GM21723 (cell line): ENCODE results near the gene RBM26.

Source experiments
- ATAC-seq: cut with Tn5 transposase; IDR thresholded peaks from one replicate; pipeline ENCODE4 v1.9.1; 2021; ENCODE audit warnings: mild to moderate bottlenecking, moderate library complexity; ENCODE audit not compliant: unreplicated experiment

Gene RBM26

DNA sequence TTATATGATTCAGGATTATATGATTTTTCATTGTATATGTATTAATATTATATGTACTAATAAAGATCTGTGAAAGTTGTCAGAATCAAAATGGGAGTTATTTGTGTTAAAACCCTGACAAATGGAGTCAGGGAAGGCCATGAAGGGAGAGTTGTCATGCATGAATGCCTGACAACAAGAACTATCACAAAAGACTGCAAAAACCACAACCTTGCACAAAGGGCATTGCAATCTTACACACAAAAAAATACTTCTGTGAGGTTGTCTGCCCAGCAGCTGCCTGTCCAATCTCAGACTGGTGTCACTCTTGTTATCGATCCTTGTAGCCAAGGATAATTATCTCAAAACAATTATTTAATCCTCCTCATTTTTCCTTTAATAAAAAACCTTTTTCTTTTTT lies 21.2 kb upstream of the RBM26 start:
- ATAC-seq, result no peak

DNA sequence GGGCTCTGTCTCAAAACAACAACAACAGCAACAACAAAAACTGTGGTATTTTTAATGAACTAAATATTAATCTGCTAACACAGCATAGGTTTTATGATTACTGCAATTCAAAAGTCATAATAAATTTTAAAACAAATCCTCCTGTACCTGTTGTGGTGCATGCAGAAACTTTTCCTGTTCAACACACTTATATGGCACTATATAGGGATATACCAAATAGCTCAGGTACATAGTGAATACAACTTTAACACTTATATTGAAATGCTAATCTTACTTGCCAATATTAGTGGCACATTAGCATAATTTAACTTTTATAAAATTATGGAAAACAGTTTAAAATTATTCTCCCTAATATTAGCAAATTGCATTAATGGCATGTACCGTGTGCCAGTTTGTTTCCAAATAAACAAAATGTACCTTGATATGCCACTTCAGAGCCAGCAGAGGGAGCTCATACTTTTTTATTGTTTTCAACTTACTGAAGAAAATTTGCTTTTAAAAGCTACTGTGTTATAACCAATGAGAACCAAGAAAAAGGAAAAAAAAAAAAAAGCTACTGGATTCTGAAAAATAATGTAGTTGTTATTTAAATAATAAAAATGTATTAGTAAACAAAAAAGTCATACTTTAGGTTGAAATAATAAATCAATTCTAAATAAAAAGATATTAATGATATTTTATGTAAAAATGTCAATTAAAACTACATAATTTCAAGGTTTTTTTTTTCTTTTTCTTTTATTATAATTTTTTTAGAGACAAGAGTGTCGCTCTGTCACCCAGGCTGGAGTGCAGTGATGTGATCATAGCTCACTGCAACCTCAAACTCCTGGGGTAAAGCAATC lies 18.0 kb upstream of the RBM26 start:
- ATAC-seq, result peak; percentile 88

DNA sequence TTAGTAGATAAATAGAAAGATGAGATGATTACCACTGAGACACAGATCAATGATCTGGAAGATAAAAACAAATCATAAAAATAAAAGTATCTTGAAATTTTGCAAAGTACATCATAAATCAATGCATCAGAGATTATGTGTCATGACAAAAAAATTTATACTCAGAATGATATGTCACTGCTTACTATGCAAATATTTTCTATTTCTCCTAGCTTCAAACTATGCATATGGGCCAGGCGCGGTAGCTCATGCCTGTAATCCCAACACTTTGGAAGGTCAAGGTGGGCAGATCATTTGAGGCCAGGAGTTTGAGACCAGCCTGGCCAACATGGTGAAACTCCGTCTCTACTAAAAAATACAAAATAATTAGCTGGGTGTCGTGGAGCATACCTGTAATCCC lies 17.3 kb upstream of the RBM26 start:
- no peak for ATAC-seq

DNA sequence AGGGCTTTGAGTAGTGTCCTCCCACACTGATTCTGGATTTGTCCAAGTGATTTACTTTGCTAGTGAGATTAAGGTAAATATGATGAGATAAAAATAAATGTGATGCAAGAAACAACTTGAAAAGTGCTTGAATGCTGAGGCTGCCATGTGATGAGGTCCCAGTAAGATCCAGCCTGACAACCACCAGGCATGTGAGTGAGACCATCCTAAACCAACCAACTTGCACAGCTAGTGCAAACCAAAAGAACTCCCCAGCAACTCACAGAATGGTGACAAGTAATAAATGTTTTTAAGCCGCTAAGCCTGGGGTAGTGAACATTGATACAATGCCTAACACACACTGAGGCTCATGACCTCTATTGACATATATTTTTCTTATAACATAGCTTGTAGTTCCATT lies 13.3 kb upstream of the RBM26 start:
- no peak for ATAC-seq

DNA sequence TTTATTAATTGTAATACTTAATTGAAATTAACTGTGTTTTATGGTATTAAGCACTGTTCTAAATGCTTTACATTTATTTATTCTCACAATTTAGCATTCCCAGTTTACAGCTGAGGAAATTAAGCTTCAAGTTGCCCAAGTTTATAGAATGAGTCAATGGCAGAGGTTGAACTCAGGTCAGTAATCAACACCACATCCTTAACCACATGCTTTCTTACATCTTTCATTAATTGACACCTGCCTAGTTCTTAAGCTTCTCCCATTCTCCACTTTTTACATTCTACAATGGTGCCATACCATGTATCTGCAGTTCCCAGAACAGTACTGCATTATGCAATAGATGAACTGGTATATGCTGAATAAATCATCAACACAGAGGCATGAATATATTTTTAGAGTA lies 11.7 kb upstream of the RBM26 start:
- ATAC-seq, result no peak

DNA sequence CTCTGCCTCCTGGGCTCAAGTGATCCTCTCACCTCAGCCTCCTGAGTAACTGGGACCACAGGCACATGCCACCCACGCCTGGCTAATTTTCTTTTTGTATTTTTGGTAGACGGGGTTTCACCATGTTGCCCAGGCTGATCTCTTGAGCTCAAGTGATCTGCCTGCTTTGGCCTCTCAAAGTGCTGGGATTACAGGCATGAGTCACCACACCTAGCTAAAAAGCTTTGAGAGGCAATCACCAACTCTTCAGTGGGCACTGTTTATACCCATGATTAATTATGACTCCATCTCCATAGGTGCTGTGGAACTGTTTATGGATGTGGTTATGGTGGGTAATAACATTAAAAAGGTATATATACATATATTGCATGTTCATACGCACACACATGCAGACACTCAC lies 7.5 kb upstream of the RBM26 start:
- ATAC-seq, result no peak

DNA sequence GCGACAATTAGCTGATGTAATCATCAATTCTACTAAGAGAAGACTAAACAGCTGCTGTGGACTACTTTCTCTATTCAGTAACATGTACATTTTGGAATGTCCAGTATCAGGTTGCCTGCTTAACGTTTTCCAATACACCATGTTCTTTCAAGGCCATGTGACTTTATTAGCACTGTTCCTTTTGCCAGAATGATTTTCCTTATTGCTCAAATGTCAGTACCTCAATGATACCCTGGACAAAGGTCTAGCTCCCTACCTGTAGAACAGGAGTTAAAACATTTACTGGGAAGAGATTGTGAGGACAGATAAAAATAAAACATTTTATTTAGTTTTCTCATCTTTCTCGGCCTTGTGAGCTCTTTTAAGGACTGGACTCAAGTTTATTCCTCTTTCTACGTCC lies 3.8 kb upstream of the RBM26 start:
- ATAC-seq, result no peak

DNA sequence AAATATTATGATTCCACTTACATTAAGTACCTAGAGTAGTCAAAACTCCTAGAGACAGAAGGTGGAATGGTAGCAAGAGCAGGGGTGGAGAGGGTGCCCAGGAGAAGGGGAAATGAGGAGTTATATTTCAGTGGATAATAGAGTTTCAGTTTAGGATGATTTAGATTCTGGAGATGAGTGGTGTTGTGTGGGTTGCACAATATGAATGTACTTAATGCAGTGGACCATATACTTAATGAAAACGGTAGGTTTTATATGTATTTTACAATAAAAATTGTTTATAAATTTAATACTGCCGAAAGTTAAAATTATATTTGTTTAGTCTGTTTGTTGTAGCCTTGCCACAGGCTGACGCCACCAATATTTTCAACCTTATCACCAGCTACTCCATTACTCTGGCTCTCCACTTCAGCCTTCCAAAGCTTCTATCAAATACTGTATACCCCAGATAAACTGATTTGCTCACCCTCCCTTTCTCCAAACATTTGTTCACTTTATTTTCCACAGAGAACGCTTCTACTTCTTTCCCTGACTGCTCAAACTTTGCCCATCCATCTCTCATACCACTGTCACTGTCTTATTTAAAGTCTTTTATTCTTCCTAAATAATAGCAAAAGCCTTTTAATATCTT lies 1.4 kb upstream of the RBM26 start:
- ATAC-seq, result no peak

DNA sequence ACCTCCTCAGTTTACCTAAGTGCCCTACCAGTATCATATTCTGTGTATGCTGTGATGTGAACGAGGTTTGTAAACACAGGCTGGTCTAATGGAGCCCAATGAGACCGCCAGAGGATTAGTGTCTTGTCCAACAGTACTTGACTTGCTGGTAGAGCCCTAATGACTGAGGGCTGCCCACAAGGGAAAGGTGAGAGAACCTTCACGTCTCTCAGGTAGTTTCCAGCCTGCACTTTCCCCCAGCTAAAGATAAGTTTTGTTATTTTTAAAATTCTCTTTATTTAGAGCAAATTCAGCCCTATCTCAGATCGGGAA lies 498 bp upstream of the RBM26 start:
- ATAC-seq, result peak; percentile 26

DNA sequence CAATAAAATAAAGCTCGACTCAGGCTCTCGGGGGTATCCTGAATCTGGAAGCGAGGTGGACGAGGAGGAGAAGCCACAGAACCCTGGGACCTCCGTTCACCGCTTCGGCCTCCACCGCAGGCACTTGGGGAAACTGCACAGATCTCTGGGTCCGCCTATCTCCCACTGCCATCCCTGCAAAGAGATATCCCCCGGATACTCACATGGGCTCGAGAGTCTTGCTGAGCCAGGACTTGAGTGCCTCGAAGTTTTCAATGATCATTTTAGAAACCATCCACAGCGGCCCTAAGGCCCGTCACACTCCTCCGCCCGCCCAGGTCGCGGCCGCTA lies 589 bp downstream of the RBM26 start:
- no peak for ATAC-seq

DNA sequence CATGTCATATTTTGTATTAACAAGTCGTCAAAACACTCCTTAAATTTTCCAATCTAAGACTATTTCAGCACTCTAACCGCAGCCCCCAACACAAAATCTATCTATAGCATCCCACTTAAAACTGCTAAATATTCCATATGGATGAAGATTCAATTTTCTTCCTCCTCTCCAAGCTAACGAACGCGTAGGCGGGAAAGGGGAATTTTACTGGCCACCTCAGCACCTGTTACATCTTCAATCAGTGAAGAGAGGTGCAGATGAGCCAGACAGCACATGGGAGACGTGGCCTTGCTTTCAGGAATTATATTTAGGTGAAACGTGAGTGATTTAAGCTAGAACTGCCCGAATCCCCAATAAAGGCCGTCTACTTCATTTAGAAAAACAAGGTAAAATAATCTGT lies 1.1 kb downstream of the RBM26 start:
- ATAC-seq, result no peak

DNA sequence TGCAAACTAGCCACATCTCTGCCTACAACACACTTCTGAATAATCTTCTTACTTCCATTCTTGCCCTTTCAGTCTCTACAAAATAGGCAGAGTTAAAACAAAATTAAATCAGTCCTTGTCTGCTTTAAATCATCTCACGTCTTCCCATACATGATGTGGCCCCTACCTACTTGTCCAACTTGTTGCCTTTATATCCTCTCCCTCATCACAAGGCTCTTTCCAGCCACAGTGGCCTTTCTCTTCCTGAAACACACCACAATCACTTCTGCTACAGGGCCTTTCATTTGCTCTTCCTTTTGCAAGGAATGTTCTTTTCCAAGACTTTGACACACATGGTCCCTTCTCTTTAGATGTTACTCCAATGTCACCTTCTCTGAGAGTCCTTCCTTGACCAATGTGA lies 1.7 kb downstream of the RBM26 start:
- ATAC-seq, result no peak

DNA sequence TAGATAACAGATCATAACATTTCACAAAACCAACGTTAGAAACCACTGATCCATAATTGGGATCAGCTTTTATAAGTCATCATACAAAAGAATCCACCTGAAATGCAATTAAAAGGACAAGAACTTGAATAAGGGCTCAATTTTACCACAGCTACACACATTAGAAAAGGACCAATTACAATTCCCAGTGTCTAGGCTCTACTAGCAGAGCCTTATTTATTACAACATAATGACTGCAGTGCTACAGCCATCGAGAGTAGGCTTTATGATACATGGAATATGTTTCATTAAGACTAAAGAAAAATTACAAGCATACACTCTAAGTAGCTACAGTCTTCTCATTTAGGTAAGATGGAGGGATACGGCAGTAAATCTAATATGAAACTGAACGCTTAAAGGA lies 2.9 kb downstream of the RBM26 start:
- no peak for ATAC-seq

DNA sequence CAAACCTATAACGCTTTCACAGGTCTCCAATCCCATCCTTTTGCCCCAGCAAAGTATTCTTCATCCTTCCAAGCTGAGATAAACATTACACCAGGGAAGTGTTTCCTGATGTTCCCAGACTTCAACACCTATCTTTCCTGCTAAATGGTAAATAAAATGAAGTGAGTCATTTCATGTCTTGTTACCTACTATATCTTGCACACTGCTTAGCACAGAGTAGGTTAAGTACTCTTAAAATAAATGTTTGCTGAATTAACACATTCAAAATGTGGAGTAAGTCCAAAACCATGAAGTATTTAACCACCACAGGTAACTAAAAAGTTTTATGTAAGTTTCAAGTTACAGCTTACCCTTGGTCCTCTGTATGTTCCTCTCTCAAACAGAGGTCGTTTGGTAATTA lies 3.4 kb downstream of the RBM26 start:
- no peak for ATAC-seq

DNA sequence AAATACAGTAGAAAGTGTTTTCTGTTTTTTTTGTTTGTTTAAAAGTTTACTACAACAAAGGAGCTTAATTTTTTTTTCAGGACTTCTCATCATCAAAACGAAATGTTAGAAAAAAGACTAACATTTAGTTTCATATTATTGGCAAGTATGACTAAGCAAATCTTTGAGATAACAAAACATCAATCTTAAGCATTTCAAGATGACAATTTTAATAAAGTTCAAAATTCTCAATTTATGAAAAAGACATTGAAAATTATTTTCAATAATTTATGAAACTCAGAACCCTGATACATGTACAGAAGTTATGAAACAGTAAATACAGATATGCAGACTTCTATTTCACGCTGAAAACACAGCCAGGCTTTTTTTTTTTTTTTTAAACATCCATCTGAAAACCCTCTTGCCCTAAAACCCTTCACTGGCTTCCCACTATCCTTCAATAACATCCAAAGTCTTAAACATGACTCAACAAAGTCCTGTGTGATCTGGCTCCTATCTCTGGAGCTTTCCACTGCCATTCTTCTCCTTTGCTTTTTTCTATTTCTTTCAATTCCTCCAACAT lies 3.9 kb downstream of the RBM26 start:
- ATAC-seq, result no peak

DNA sequence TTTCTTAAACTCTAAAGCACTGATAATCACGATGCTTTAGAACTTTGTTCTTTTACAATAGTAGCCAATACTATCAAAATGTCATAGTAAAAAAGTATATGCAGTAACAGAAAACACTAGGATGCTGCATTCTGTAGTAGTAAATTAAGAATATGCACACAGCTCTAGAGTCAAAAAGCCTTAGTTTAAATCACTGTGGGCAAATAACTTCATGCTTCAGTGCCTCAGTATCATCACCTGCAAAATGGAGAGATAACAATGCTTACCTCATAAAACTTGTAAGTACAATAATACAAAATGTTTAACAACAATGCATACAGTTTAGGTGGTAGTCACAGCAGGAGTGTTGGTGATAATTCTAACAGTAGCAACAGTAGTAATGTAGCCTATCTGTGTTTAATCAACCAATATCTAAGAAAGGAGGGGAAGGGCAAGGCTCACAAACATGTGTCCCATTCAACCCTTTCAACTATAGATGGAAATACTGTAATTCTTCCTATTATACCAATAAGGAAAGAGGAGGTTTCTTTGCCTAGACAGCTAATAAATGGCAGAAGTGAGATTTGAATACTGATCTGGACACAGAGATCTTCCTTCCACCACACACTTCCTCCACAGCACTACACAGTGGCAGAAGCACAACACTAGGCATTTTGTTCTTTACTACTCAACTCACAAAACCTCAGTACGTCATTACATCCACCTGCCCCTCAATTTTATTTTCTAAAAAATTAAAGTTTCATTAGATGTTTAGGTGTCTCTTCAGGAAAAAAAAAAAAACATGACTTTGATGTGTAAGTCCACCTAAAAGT lies 4.6 kb downstream of the RBM26 start:
- peak; percentile 38 for ATAC-seq

DNA sequence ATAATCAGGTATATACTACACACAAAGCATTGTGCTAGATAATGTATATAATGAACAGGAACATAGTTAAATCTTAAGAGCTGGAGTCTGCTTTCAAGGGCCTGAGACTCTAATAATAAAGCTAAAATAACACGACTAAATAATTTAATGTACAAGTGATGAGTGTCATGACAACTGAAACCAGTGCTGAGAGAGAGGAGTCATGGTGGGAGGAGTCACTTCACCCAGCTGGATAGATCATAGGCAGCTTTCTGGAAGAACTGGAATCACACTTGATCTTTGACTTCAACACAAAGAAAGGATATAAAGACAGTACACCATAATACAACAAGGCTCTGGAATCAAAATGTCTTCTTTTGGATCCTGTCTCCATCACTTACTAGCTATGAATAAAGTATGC lies 7.1 kb downstream of the RBM26 start:
- ATAC-seq, result no peak

DNA sequence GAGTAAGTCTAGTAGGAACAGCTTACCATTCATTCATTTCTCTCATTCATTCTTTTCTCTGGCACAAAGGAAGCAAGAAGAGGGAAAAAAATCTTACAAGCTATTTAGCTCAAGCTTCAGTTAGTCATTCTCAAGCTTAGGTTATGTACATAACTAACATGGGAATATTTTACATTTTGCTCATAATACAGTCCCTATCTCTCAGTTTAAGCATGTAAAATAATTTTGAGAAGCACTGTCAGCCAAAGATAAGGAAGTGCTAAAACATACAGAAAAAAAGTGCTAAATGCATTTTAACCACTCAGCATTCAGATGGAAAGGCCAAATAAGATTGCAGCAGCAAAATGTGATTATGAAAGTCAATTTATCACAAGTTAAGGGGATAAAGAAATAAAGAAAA lies 7.9 kb downstream of the RBM26 start:
- no peak for ATAC-seq

DNA sequence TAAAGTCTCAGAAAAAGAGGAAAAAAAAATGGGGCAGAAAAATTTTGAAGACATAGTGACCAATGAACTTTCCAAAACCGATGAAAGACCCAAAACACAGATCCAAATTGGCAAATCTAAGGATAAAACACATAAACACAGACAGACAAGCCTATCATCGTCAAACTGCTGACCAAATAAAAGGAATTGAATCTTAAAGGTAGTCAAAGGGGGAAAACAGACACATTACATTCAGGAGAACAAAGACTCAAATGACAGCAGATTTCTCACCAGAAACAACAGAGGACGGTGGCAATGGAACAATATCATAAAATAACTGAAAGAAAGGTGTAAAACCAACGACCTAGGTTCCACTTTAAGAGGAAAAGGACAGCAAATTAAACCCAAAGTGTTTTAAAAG lies 10.2 kb downstream of the RBM26 start:
- no peak for ATAC-seq

DNA sequence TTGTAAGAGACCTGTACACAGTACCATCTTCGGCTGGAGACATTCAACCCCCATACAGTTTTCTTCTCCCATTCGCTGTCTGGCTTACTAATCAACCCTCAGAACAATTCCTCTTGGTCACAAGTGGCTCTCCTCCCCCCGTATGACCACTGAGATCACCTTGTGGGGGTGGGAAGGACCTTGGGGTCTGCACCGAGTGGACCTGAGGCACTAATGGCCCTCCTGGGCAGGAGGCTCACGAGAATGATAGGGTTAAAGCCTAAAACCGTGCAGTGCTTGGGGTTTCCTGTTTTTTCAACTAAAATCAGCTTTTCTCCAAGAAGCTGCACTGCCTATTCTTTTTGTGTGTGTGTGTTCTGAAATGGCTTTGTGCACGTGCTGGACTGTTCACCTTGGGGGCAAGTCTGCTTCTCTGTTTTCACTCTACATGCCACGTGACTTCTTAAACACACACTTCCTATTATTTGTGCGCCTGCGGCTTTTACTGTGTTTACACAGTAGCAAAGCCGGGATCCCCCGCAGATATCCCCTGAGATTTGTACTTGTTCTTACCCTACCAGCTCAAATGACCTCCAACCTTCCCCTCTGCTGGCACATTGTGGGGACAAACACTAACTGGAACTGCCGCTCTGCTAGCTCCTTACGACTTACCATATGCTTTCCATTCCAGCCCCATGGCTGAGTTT lies 12.3 kb downstream of the RBM26 start:
- ATAC-seq, result peak; percentile 83

DNA sequence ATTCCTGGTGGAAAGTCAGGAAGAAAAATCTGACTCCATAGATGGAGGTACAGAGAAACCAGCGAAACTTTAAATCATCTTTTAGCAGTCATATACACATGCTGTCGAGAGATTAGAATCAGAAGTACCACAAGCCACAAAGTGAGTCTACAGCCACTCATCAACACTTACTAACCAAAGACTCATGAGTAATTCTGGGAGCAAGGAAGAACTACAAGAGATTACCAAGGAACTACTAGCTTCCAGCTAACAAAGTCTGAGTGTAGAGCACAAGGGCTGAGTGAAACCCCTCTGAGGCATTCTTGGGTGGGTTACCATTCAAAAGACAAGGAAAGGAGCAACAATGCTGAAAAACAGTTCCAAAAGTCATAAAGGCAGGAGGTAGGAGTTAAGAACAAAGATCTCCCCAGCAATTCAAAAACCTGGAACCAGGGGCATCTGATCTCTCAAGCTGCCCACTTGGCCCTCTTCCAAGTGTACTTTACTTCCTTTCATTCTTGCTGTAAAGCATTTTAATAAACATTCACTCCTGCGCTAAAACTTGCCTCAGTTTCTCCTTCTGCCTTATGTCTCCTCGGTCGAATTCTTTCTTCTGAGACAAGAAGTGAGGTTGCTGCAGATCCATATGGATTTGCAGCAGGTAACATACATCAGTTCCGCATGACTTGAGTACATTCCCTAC lies 13.0 kb downstream of the RBM26 start:
- peak; percentile 51 for ATAC-seq
